Astrocyte (in vitro differentiated cells and primary cell): ENCODE data around the gene STAB2.

Source experiments
- CTCF ChIP-seq: IDR thresholded peaks from 2 replicates; pipeline ENCODE4 v1.5.1; 2011; ENCODE audit warnings: low read depth, mild to moderate bottlenecking, inconsistent platforms, low read length, moderate library complexity; ENCODE audit not compliant: insufficient read depth
- EZH2 ChIP-seq: IDR thresholded peaks from 2 replicates; pipeline ENCODE4 v1.6.1; 2012; ENCODE audit warnings: mild to moderate bottlenecking, low read length, inconsistent platforms; ENCODE audit not compliant: insufficient read depth

- TF ChIP-seq CTCF (no peak), EZH2 (no peak)
Observed at GRCh38 chr12:103671367-103671766, 84.3 kb downstream of the STAB2 start.
